HepG2 (cell line): ENCODE results near the gene ESRP2. TPM values are rescaled to one million over a fixed set of nuclear protein-coding genes. Genes with fewer than 3 reads are reported as not detected.

Source experiments
- ARID2 ChIP-seq: sonication (generic); formaldehyde crosslinking; IDR thresholded peaks from 2 replicates; pipeline ENCODE4 v1.8.1; 2022; ENCODE audit warnings: mild to moderate bottlenecking, missing genetic modification reagents, borderline replicate concordance
- ASH2L ChIP-seq: fragments of 300-600, 200-600 bp; sonication (generic); IDR thresholded peaks from 2 replicates; pipeline ENCODE4 v1.7.0; 2017; ENCODE audit warnings: low read depth, mild to moderate bottlenecking, moderate library complexity, mixed read lengths, low read length; ENCODE audit not compliant: insufficient read length
- CHCHD3 ChIP-seq: sonication (generic); formaldehyde crosslinking; IDR thresholded peaks from 2 replicates; pipeline ENCODE4 v1.8.0; 2022; ENCODE audit warnings: mild to moderate bottlenecking, missing genetic modification reagents, moderate library complexity
- GZF1 ChIP-seq: sonication (generic); formaldehyde crosslinking; IDR thresholded peaks from 2 replicates; pipeline ENCODE4 v1.5.1; 2020; ENCODE audit warnings: mild to moderate bottlenecking, missing genetic modification reagents
- HNF1B ChIP-seq: sonication (generic); formaldehyde crosslinking; IDR thresholded peaks from 2 replicates; pipeline ENCODE4 v1.5.1; 2020; ENCODE audit warnings: mild to moderate bottlenecking, moderate library complexity, missing genetic modification reagents
- HNRNPH1 ChIP-seq: fragments of 200-400 bp; formaldehyde crosslinking; optimal IDR thresholded peaks from 2 replicates; pipeline ENCODE3; 2017; ENCODE audit warnings: mild to moderate bottlenecking, low read depth, low read length
- KAT7 ChIP-seq: IDR thresholded peaks from 2 replicates; pipeline ENCODE4 v1.6.1; 2018; ENCODE audit warnings: borderline replicate concordance, missing compliant biosample characterization
- MZF1 ChIP-seq: sonication (generic); formaldehyde crosslinking; IDR thresholded peaks from 2 replicates; pipeline ENCODE4 v1.8.1; 2023; ENCODE audit warnings: mild to moderate bottlenecking, missing genetic modification reagents, borderline replicate concordance
- PRMT3 ChIP-seq: sonication (generic); formaldehyde crosslinking; IDR thresholded peaks from 2 replicates; pipeline ENCODE4 v1.8.1; 2022; ENCODE audit warnings: low read depth, mild to moderate bottlenecking, moderate library complexity, missing genetic modification reagents, borderline replicate concordance
- RAD21 ChIP-seq: fragments of 450-650 bp; formaldehyde crosslinking; IDR thresholded peaks from 2 replicates; pipeline ENCODE4 v1.5.0; 2020; ENCODE audit warnings: mild to moderate bottlenecking
- RXRA ChIP-seq: sonication (generic); formaldehyde crosslinking; IDR thresholded peaks from 2 replicates; pipeline ENCODE4 v1.5.1; 2020; ENCODE audit warnings: missing genetic modification reagents
- THAP7 ChIP-seq: sonication (generic); formaldehyde crosslinking; IDR thresholded peaks from 2 replicates; pipeline ENCODE4 v1.8.1; 2023; ENCODE audit warnings: mild to moderate bottlenecking, missing genetic modification reagents
- THRA ChIP-seq: sonication (generic); formaldehyde crosslinking; IDR thresholded peaks from 2 replicates; pipeline ENCODE4 v1.4.0; 2020; ENCODE audit warnings: missing genetic modification reagents, borderline replicate concordance
- U2AF1 ChIP-seq: fragments of 200-400 bp; formaldehyde crosslinking; optimal IDR thresholded peaks from 2 replicates; pipeline ENCODE3; 2017; ENCODE audit warnings: mild to moderate bottlenecking, low read depth, low read length
- YEATS2 ChIP-seq: sonication (generic); formaldehyde crosslinking; IDR thresholded peaks from 2 replicates; pipeline ENCODE4 v1.4.0; 2020; ENCODE audit warnings: missing genetic modification reagents, borderline replicate concordance
- ZNF275 ChIP-seq: sonication (generic); formaldehyde crosslinking; IDR thresholded peaks from 2 replicates; pipeline ENCODE4 v1.8.0; 2022; ENCODE audit warnings: missing genetic modification reagents, mild to moderate bottlenecking, inconsistent platforms, borderline replicate concordance
- ZNF383 ChIP-seq: sonication (generic); formaldehyde crosslinking; IDR thresholded peaks from 2 replicates; pipeline ENCODE4 v1.4.0; 2020; ENCODE audit warnings: missing genetic modification reagents, mild to moderate bottlenecking, borderline replicate concordance
- ZNF512 ChIP-seq: sonication (generic); formaldehyde crosslinking; IDR thresholded peaks from 2 replicates; pipeline ENCODE4 v1.4.0; 2020; ENCODE audit warnings: mild to moderate bottlenecking, missing genetic modification reagents
- ZNF562 ChIP-seq: sonication (generic); formaldehyde crosslinking; IDR thresholded peaks from 2 replicates; pipeline ENCODE4 v1.8.0; 2022; ENCODE audit warnings: missing genetic modification reagents, borderline replicate concordance
- ZNF691 ChIP-seq: sonication (generic); formaldehyde crosslinking; IDR thresholded peaks from 2 replicates; pipeline ENCODE4 v1.4.0; 2020; ENCODE audit warnings: missing genetic modification reagents, low read depth, mild to moderate bottlenecking, borderline replicate concordance
- ZNF878 ChIP-seq: sonication (generic); formaldehyde crosslinking; IDR thresholded peaks from 2 replicates; pipeline ENCODE4 v1.8.1; 2023; ENCODE audit warnings: mild to moderate bottlenecking, missing genetic modification reagents, moderate library complexity
- polyA plus RNA-seq, 8 experiments: library from polyadenylated mRNA; depleted of rRNA in 3 of 8; stranded (reverse) in 7 of 8; unstranded in 1 of 8; fragments of >200 nt; fragmentation: Illumina TruSeq in 4 of 8; extraction: Trizol in 4 of 8; gene quantifications; 2 replicates each; pipeline versions ENCODE4 v1.2.1 to v1.2.3, GENCODE V29; 2011 to 2016; ENCODE audit warnings: low read depth in 4 of 8, missing spikeins in 1 of 8, mixed read lengths in 1 of 8; ENCODE audit not compliant: insufficient read depth in 1 of 8
- total RNA-seq, 5 experiments: library from RNA; depleted of rRNA; stranded (reverse); fragments of >200 nt; fragmentation: Illumina TruSeq; extraction: Trizol; gene quantifications; 2 replicates each; pipeline ENCODE4 v1.2.3, GENCODE V29; 2016; ENCODE audit warnings: low read depth in 1 of 5

The ESRP2 gene
- total and polyA plus RNA-seq, 2 of the 13 experiments (the other 11 are each of a cell fraction or from before 2014, with no cell fraction given), result 21.1 to 32.4 TPM

- 0 out of 2 replicates have a peak, but pooled peaks have one; percentile 20 for TF ChIP-seq KAT7 (CRISPR knock-in tag)
- peak; percentile 32; the same call in 1 of the 2 replicates for TF ChIP-seq RAD21 (CRISPR knock-in tag)
- TF ChIP-seq ASH2L, result peak; percentile 57
- TF ChIP-seq ZNF512 (CRISPR knock-in tag), result no peak
- peak; percentile 72 for TF ChIP-seq ZNF691 (CRISPR knock-in tag)
- peak; percentile 18 for TF ChIP-seq HNRNPH1
- TF ChIP-seq THRA (CRISPR knock-in tag), result no peak
- peak; percentile 59; the same call in 1 of the 2 replicates for TF ChIP-seq CHCHD3
- peak; percentile 89 for TF ChIP-seq HNF1B
- TF ChIP-seq ZNF562 (CRISPR knock-in tag), result no peak
- TF ChIP-seq ARID2 (CRISPR knock-in tag), result 0 out of 2 replicates have a peak, but pooled peaks have one; percentile 18
- 0 out of 2 replicates have a peak, but pooled peaks have one; percentile 15 for TF ChIP-seq GZF1 (CRISPR knock-in tag)
- no peak for TF ChIP-seq ZNF878 (CRISPR knock-in tag)
- TF ChIP-seq YEATS2 (CRISPR knock-in tag), result no peak
- 0 out of 2 replicates have a peak, but pooled peaks have one; percentile 64 for TF ChIP-seq ZNF275 (CRISPR knock-in tag)
- TF ChIP-seq U2AF1, result peak; percentile 70
- no peak for TF ChIP-seq ZNF383 (CRISPR knock-in tag)
- 0 out of 2 replicates have a peak, but pooled peaks have one; percentile 53 for TF ChIP-seq PRMT3 (CRISPR knock-in tag)
- no peak for TF ChIP-seq MZF1
- TF ChIP-seq THAP7 (CRISPR knock-in tag), result peak; percentile 21; the same call in 1 of the 2 replicates
- peak; percentile 11; the same call in 1 of the 2 replicates for TF ChIP-seq RXRA (CRISPR knock-in tag)
Observed at GRCh38 chr16:68236137-68236825, 354 bp upstream of the ESRP2 start (continued).
